GM23338 (cell line): ENCODE measurements around the gene SYNPO2.

Experiments used
- CREB1 ChIP-seq: fragments of 250-450 bp; sonication (Bioruptor Pico); IDR thresholded peaks from 2 replicates; pipeline ENCODE4 v1.5.0; 2020; ENCODE audit warnings: low read depth, mild to moderate bottlenecking, moderate library complexity
- EZH2 ChIP-seq: fragments of 200-600 bp; sonication (generic); IDR thresholded peaks from one replicate; pipeline ENCODE4 v1.8.0; 2017; ENCODE audit warnings: antibody characterized with exemption, mild to moderate bottlenecking, low read depth; ENCODE audit not compliant: unreplicated experiment
- EZH2phosphoT487 ChIP-seq: fragments of 200-600 bp; sonication (generic); IDR thresholded peaks from one replicate; pipeline ENCODE4 v1.8.1; 2018; ENCODE audit warnings: antibody characterized with exemption; ENCODE audit not compliant: unreplicated experiment
- JUNB ChIP-seq: IDR thresholded peaks from one replicate; pipeline ENCODE4 v1.6.1; 2016; ENCODE audit warnings: antibody characterized with exemption; ENCODE audit not compliant: unreplicated experiment
- NANOG ChIP-seq: IDR thresholded peaks from 2 replicates; pipeline ENCODE4 v1.6.1; 2016; ENCODE audit warnings: antibody characterized with exemption, borderline replicate concordance
- POLR2AphosphoS5 ChIP-seq: IDR thresholded peaks from 2 replicates; pipeline ENCODE4 v1.6.1; 2016; ENCODE audit warnings: antibody characterized with exemption, low read depth
- REST ChIP-seq: IDR thresholded peaks from one replicate; pipeline ENCODE4 v1.6.1; 2018; ENCODE audit warnings: antibody characterized with exemption; ENCODE audit not compliant: unreplicated experiment
- STAT1 ChIP-seq: IDR thresholded peaks from one replicate; pipeline ENCODE4 v1.6.1; 2016; ENCODE audit warnings: antibody characterized with exemption; ENCODE audit not compliant: unreplicated experiment
- ZNF114 ChIP-seq: fragments of 250-450 bp; sonication (Bioruptor Pico); IDR thresholded peaks from 2 replicates; pipeline ENCODE4 v1.5.0; 2020; ENCODE audit warnings: mild to moderate bottlenecking, moderate library complexity
- ZNF462 ChIP-seq: fragments of 250-450 bp; sonication (Bioruptor Pico); IDR thresholded peaks from 2 replicates; pipeline ENCODE4 v1.5.0; 2020; ENCODE audit warnings: mild to moderate bottlenecking, moderate library complexity
- TF ChIP-seq, protein P1 (sequence below), 2 experiments: fragments of 200-600 bp in 1 of 2; sonication (generic) in 1 of 2; conservative IDR thresholded peaks; 2 replicates each; pipeline versions ENCODE4 v1.5.1 to v1.6.1; 2016 to 2017; ENCODE audit warnings: antibody characterized with exemption in 2 of 2, low read depth in 2 of 2, mild to moderate bottlenecking in 2 of 2, moderate library complexity in 1 of 2

DNA sequence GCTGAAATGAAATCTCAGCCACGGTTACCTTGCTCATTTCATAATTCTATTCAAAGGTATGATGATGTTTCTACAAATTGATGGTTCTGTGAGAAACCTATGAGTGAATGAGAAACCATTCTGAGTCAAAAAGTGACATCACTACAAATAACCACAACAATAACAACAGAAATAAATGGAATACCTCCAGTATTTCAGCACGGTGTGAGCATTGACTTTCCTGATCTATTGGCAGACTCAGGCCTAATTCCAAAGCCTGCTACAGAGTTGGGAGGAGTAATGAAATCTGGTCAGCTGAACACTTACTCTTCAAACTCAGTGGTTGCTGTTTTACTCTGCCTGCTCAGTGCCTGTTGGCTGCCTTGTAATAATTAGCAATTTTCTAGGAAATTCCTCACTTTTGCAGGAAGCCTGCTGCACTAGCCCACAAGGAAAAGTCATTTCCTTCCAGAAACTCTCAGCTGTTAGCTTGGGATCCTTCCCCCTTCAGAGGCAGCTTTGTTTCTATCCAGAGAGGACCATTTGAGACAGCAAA lies 18.8 kb upstream of the SYNPO2 start:
- TF ChIP-seq, protein P1, sequence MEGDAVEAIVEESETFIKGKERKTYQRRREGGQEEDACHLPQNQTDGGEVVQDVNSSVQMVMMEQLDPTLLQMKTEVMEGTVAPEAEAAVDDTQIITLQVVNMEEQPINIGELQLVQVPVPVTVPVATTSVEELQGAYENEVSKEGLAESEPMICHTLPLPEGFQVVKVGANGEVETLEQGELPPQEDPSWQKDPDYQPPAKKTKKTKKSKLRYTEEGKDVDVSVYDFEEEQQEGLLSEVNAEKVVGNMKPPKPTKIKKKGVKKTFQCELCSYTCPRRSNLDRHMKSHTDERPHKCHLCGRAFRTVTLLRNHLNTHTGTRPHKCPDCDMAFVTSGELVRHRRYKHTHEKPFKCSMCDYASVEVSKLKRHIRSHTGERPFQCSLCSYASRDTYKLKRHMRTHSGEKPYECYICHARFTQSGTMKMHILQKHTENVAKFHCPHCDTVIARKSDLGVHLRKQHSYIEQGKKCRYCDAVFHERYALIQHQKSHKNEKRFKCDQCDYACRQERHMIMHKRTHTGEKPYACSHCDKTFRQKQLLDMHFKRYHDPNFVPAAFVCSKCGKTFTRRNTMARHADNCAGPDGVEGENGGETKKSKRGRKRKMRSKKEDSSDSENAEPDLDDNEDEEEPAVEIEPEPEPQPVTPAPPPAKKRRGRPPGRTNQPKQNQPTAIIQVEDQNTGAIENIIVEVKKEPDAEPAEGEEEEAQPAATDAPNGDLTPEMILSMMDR (conservative IDR thresholded peaks at IDR 0.05; ENCODE audit: low read depth in 2 of 2), result no peak
- TF ChIP-seq STAT1 (no peak), REST (no peak), EZH2phosphoT487 (no peak), EZH2 (no peak), ZNF114 (no peak), POLR2AphosphoS5 (no peak), CREB1 (CRISPR knock-in tag) (no peak), ZNF462 (CRISPR knock-in tag) (no peak), JUNB (no peak), NANOG (no peak)
